Testis (tissue), 2 donors: Measurements from ENCODE around the gene EIPR1.

ENCODE experiments used
- POLR2A ChIP-seq: fragments of 450-650 bp; IDR thresholded peaks from one replicate; pipeline ENCODE4 v1.6.1; 2017; ENCODE audit warnings: antibody characterized with exemption, mild to moderate bottlenecking, moderate library complexity
- TF ChIP-seq, protein P1 (sequence below), 3 experiments: fragments of 450-650 bp in 2 of 3; fragments of 200-600 bp in 1 of 3; sonication (generic) in 1 of 3; IDR thresholded peaks; one replicate each; pipeline ENCODE4 v1.5.1; 2016 to 2019; ENCODE audit warnings: antibody characterized with exemption in 3 of 3, mild to moderate bottlenecking in 2 of 3, moderate library complexity in 1 of 3

DNA sequence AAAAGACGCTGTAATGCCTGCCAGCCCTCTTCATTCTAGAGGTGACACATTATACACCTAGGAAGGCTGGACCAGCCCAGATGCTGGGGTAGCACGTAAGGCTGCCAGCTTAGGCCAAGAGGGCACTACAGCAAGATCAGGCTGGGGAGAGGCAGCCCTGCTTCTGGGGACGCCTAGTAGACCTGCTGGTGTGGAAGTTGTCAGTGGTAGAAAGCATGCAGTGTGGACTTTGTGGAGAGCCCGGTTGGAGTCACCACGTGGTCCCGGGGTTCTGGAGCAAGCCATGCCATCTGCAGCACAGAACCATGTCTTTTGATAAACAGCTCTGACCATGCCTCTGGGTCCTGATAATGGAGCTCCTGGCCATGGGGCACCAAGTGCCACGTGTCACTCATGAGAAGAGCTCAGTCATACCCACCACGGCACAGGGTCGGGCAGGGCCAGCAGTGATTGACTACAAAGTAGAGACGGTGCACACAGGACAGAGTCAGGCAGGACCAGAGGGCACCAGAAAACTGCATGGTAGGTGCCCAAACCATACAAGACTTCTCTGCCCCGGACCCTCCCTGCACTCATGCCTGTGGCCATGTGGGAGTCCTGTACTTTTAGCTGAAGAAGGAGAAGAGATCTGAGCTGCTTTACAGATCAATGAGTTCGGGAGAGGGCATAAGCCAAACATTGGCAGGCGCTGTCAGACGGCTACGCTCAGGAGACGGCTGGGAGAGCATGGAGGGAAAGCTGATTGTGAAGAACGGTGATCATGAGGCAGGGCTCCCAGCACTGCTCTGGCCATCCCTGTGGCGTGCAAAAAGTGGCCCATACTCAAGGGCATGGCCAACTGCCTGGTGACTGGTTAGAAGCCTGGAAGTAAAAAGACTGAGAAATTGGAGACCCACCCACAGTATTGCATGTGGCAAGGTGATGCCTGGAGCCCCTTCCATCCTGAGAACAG is 114.9 kb downstream of the EIPR1 start:
- no peak for TF ChIP-seq POLR2A
- TF ChIP-seq, protein P1, sequence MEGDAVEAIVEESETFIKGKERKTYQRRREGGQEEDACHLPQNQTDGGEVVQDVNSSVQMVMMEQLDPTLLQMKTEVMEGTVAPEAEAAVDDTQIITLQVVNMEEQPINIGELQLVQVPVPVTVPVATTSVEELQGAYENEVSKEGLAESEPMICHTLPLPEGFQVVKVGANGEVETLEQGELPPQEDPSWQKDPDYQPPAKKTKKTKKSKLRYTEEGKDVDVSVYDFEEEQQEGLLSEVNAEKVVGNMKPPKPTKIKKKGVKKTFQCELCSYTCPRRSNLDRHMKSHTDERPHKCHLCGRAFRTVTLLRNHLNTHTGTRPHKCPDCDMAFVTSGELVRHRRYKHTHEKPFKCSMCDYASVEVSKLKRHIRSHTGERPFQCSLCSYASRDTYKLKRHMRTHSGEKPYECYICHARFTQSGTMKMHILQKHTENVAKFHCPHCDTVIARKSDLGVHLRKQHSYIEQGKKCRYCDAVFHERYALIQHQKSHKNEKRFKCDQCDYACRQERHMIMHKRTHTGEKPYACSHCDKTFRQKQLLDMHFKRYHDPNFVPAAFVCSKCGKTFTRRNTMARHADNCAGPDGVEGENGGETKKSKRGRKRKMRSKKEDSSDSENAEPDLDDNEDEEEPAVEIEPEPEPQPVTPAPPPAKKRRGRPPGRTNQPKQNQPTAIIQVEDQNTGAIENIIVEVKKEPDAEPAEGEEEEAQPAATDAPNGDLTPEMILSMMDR (IDR thresholded peaks at IDR 0.05) = no peak
